Urothelium cell line (cell line): Measurements from ENCODE around the gene ZP3.
"Not testable (repeated sequence)": the region's sequence is repeated elsewhere in the genome, so short reads cannot be mapped to it uniquely, and the experiment has no call there.

Source experiments
- DNase-seq: peaks from one replicate; pipeline ENCODE4 v3.0.0; 2011; ENCODE audit warnings: low spot score, mixed read lengths
- FAIRE-seq: peaks from 2 replicates; lab custom pipeline; 2011; peaks lifted over from hg19 to GRCh38; lab: Jason Lieb, UNC

ZP3 gene

GRCh38 chr7:76424413-76425111 lies at the start of gene ZP3:
Gene ZP3 (plus strand): TSS chr7:76424950. CDS start chr7:76424965, 15 bp downstream.
- FAIRE-seq (no peak), DNase-seq (no peak)

GRCh38 chr7:76375251-76375650 lies 49.5 kb upstream of the ZP3 start:
- no peak for FAIRE-seq
- no peak for DNase-seq

GRCh38 chr7:76377186-76377918 lies 47.4 kb upstream of the ZP3 start:
- DNase-seq (no peak), FAIRE-seq (no peak)

- FAIRE-seq (no peak), DNase-seq (no peak)
Observed at GRCh38 chr7:76380623-76380966, 44.2 kb upstream of the ZP3 start.

- DNase-seq = no peak
- no peak for FAIRE-seq
Observed at GRCh38 chr7:76381814-76382213, 42.9 kb upstream of the ZP3 start.

GRCh38 chr7:76383089-76383944 lies 41.4 kb upstream of the ZP3 start:
- no peak for DNase-seq
- no peak for FAIRE-seq

- no peak for FAIRE-seq
- no peak for DNase-seq
Observed at GRCh38 chr7:76386691-76387260, 38.0 kb upstream of the ZP3 start.

GRCh38 chr7:76387789-76388188 lies 37.0 kb upstream of the ZP3 start:
- not testable (repeated sequence) for DNase-seq, FAIRE-seq

- FAIRE-seq = no peak
- no peak for DNase-seq
Observed at GRCh38 chr7:76390092-76390491, 34.7 kb upstream of the ZP3 start.

- no peak for FAIRE-seq
- no peak for DNase-seq
Observed at GRCh38 chr7:76392531-76393115, 32.1 kb upstream of the ZP3 start.

GRCh38 chr7:76393116-76394031 lies 31.4 kb upstream of the ZP3 start:
- DNase-seq (peak; percentile 95), FAIRE-seq (no peak)

- DNase-seq (no peak), FAIRE-seq (no peak)
Observed at GRCh38 chr7:76394957-76395356, 29.8 kb upstream of the ZP3 start.

- not testable (repeated sequence) for FAIRE-seq, DNase-seq
Observed at GRCh38 chr7:76395605-76395964, 29.2 kb upstream of the ZP3 start.

- DNase-seq (no peak), FAIRE-seq (no peak)
Observed at GRCh38 chr7:76395965-76396726, 28.6 kb upstream of the ZP3 start.

GRCh38 chr7:76396864-76397263 lies 27.9 kb upstream of the ZP3 start:
- FAIRE-seq (no peak), DNase-seq (no peak)

GRCh38 chr7:76397409-76398183 lies 27.2 kb upstream of the ZP3 start:
- FAIRE-seq (no peak), DNase-seq (peak; percentile 59)

- FAIRE-seq = no peak
- no peak for DNase-seq
Observed at GRCh38 chr7:76400248-76400647, 24.5 kb upstream of the ZP3 start.

GRCh38 chr7:76403097-76403496 lies 21.7 kb upstream of the ZP3 start:
- not testable (repeated sequence) for DNase-seq, FAIRE-seq
